ENCODE results near the gene SERP1.

The SERP1 gene

GRCh38 chr3:150523538-150523937 lies 22.8 kb downstream of the SERP1 start:
- TF ChIP-seq, protein P1, sequence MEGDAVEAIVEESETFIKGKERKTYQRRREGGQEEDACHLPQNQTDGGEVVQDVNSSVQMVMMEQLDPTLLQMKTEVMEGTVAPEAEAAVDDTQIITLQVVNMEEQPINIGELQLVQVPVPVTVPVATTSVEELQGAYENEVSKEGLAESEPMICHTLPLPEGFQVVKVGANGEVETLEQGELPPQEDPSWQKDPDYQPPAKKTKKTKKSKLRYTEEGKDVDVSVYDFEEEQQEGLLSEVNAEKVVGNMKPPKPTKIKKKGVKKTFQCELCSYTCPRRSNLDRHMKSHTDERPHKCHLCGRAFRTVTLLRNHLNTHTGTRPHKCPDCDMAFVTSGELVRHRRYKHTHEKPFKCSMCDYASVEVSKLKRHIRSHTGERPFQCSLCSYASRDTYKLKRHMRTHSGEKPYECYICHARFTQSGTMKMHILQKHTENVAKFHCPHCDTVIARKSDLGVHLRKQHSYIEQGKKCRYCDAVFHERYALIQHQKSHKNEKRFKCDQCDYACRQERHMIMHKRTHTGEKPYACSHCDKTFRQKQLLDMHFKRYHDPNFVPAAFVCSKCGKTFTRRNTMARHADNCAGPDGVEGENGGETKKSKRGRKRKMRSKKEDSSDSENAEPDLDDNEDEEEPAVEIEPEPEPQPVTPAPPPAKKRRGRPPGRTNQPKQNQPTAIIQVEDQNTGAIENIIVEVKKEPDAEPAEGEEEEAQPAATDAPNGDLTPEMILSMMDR (conservative IDR thresholded peaks at IDR 0.05; ENCODE audit: low read length): no peak
- DNase-seq (ENCODE audit: low read depth): no peak
- H3K4me3 ChIP-seq (ENCODE audit: low read length): no peak overlapping the region

- no peak overlapping the region for H3K4me3 ChIP-seq (ENCODE audit: low read length)
- TF ChIP-seq, protein P1 (conservative IDR thresholded peaks at IDR 0.05; ENCODE audit: low read length): peak; percentile 18; the same call in 1 of the 2 replicates
- DNase-seq (ENCODE audit: low read depth): no peak
Measured at GRCh38 chr3:150521463-150521862, 24.8 kb downstream of the SERP1 start.

GRCh38 chr3:150520408-150520807 lies 25.9 kb downstream of the SERP1 start:
- DNase-seq (ENCODE audit: low read depth): no peak
- TF ChIP-seq, protein P1 (conservative IDR thresholded peaks at IDR 0.05; ENCODE audit: low read length): no peak
- H3K4me3 ChIP-seq (ENCODE audit: low read length): peak overlapping the region; percentile 14; the same call in 1 of the 2 replicates

DNA sequence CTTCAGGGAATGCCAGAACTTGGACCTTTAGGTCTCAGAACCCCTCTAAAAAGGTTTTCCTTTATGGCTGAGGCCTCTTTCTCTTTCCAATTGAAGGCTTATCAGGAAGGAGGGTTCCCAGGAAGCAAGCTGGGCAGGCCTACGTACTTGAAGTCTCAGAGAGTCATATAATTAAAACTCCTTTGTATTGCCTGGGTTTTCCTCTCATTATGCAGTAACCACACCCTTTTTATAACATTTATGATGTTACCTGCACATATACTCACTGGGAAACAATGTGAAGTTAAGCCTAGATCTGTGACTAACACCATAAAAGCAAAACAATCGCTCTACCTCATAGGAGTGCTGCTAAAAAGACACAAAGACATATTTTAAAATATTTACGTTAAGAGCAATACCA lies 27.3 kb downstream of the SERP1 start:
- TF ChIP-seq, protein P1 (conservative IDR thresholded peaks at IDR 0.05; ENCODE audit: low read length): no peak
- no peak overlapping the region for H3K4me3 ChIP-seq (ENCODE audit: low read length)
- DNase-seq (ENCODE audit: low read depth): no peak

DNA sequence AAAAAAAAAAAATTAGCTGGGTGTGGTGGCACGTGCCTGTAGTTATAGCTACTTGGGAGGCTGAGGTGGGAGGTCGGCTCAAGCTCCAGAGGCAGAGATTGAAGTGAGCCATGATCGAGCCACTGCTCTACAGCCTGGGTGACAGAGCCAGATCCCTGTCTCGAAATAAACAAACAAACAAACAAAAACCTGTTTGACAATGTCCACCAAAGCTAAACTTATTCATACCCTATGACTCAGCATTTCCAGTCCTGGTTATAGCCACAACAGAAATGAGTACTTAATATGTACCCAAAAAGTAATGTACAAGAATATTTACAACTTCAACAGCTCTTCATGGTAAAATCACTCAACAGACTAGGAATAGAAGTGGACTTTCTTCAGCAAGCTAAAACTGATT lies 31.1 kb downstream of the SERP1 start:
- H3K4me3 ChIP-seq (ENCODE audit: low read length): no peak overlapping the region
- TF ChIP-seq, protein P1 (conservative IDR thresholded peaks at IDR 0.05; ENCODE audit: low read length): no peak
- no peak for DNase-seq (ENCODE audit: low read depth)

- TF ChIP-seq, protein P1 (conservative IDR thresholded peaks at IDR 0.05; ENCODE audit: low read length): no peak
- DNase-seq (ENCODE audit: low read depth): no peak
- H3K4me3 ChIP-seq (ENCODE audit: low read length): no peak overlapping the region
Measured at GRCh38 chr3:150511122-150511821, 35.0 kb downstream of the SERP1 start.

GRCh38 chr3:150509780-150510179 lies 36.5 kb downstream of the SERP1 start:
- H3K4me3 ChIP-seq (ENCODE audit: low read length): no peak overlapping the region
- no peak for DNase-seq (ENCODE audit: low read depth)
- TF ChIP-seq, protein P1 (conservative IDR thresholded peaks at IDR 0.05; ENCODE audit: low read length): no peak
